ENCODE data around the gene MS4A4E.

- TF ChIP-seq CTCF (tag by site-specific recombination; IDR thresholded peaks at IDR 0.05) (no peak), ZNF324 (tag by site-specific recombination; IDR thresholded peaks at IDR 0.05) (no peak), YY1 (tag by site-specific recombination; IDR thresholded peaks at IDR 0.05) (no peak), ZBTB8A (tag by site-specific recombination; IDR thresholded peaks at IDR 0.05) (no peak), ATF2 (tag by site-specific recombination; IDR thresholded peaks at IDR 0.05; ENCODE audit: low read depth) (no peak), SCRT2 (tag by site-specific recombination; IDR thresholded peaks at IDR 0.05) (no peak), ZNF548 (tag by site-specific recombination; IDR thresholded peaks at IDR 0.05) (no peak), ZNF169 (tag by site-specific recombination; IDR thresholded peaks at IDR 0.05) (no peak), KLF9 (tag by site-specific recombination; IDR thresholded peaks at IDR 0.05; ENCODE audit: low read depth) (no peak), ELK4 (IDR thresholded peaks at IDR 0.05; ENCODE audit: borderline replicate concordance, low read depth, low read length) (no peak), ZFP3 (tag by site-specific recombination; IDR thresholded peaks at IDR 0.05; ENCODE audit: low read depth) (no peak), ZNF350 (tag by site-specific recombination; IDR thresholded peaks at IDR 0.05) (no peak), REPIN1 (tag by site-specific recombination; IDR thresholded peaks at IDR 0.05; ENCODE audit: low read depth) (no peak), ZSCAN30 (tag by site-specific recombination; IDR thresholded peaks at IDR 0.05) (no peak)
These were observed 21.2 kb downstream of the MS4A4E start for GRCh38 chr11:60221692-60222091.

Measured in HEK293 (cell line).